ENCODE results near the gene ABHD16A.

The ABHD16A gene

DNA sequence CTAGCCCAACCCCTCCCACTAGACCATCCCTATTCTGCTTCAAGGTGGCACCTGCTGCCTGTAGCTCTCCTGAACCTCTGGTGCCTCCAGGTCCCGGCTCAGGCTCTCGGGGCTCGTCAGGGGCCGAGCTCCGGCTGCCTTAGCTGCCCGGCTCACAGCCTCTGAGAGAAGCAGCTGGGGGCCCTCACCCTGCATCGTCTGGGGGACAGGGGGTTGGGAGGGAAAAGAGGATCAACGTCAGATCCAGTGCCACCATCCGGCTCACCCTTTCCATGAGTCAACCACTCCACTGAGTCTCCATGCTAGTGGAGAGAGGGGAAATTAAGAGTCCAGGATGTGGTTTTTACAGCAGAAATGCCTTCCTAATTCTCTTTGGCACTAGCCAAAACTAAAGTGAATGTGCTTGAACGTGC lies 63.7 kb downstream of the ABHD16A start:
- DNase-seq = no peak

GRCh38 chr6:31639043-31639442 lies 64.1 kb downstream of the ABHD16A start:
- Mint-ChIP-seq H3K36me3 (ENCODE audit: low read depth) (peaks cover 96% of the 10 kb centered on the region), H3K27me3 (no peaks in the 10 kb centered on the region), H3K27ac (peak overlapping the region; percentile 88), H3K9me3 (no peaks in the 10 kb centered on the region), H3K4me3 (no peak overlapping the region), H3K4me1 (ENCODE audit: low read depth) (peaks cover 12% of the 10 kb centered on the region)
- DNase-seq = no peak

More for the DNA sequence above, 63.7 kb downstream of the ABHD16A start:
- Mint-ChIP-seq H3K9me3 (no peaks in the 10 kb centered on the region), H3K27me3 (no peaks in the 10 kb centered on the region), H3K4me3 (no peak overlapping the region), H3K36me3 (ENCODE audit: low read depth) (peaks cover 96% of the 10 kb centered on the region), H3K27ac (peak overlapping the region; percentile 88), H3K4me1 (ENCODE audit: low read depth) (peaks cover 12% of the 10 kb centered on the region)
